Urinary bladder (tissue), 4 donors: ENCODE measurements around the gene SLC1A4. TPM values are rescaled to one million over a fixed set of nuclear protein-coding genes. Genes with fewer than 3 reads are reported as not detected.
A peak's percentile ranks its signal among the peaks of the same experiment; 100 is the strongest.

Source experiments
- DNase-seq: peaks from one replicate; pipeline ENCODE4 v3.0.0-alpha.2; 2015; ENCODE audit errors: extremely low spot score
- H3K27ac ChIP-seq: one replicate; pipeline ENCODE4 v1.5.1; 2013; ENCODE audit warnings: low read depth, mild to moderate bottlenecking, moderate library complexity
- H3K36me3 ChIP-seq: one replicate; pipeline ENCODE4 v1.6.1; 2013; ENCODE audit warnings: mild to moderate bottlenecking, moderate library complexity; ENCODE audit not compliant: insufficient read depth
- H3K4me1 ChIP-seq: one replicate; pipeline ENCODE4 v1.6.1; 2013; ENCODE audit warnings: mild to moderate bottlenecking, moderate library complexity; ENCODE audit not compliant: insufficient read depth
- H3K4me3 ChIP-seq: one replicate; pipeline ENCODE4 v1.5.1; 2013; ENCODE audit warnings: low read depth, low read length
- WGBS: extraction: QIAGEN DNeasy Blood & Tissue Kit; methylation state at CpG from one replicate; pipeline ENCODE4 v1.1.7; 2013; 5-methylcytosine and 5-hydroxymethylcytosine counted together
- polyA plus RNA-seq: library from polyadenylated mRNA; stranded (reverse); fragments of 200-250 nt; gene quantifications from one replicate; pipeline ENCODE4 v1.2.3, GENCODE V29; 2013
- total RNA-seq: library from RNA; depleted of rRNA; stranded (reverse); fragments of >200 nt; gene quantifications from one replicate; pipeline ENCODE4 v1.2.3, GENCODE V29; 2014
- donor health status: healthy with polysubstance abuse.
- donor health status: healthy.

Gene SLC1A4
- total and polyA plus RNA-seq, 2 donors, result 4.8 to 13.5 TPM

DNA sequence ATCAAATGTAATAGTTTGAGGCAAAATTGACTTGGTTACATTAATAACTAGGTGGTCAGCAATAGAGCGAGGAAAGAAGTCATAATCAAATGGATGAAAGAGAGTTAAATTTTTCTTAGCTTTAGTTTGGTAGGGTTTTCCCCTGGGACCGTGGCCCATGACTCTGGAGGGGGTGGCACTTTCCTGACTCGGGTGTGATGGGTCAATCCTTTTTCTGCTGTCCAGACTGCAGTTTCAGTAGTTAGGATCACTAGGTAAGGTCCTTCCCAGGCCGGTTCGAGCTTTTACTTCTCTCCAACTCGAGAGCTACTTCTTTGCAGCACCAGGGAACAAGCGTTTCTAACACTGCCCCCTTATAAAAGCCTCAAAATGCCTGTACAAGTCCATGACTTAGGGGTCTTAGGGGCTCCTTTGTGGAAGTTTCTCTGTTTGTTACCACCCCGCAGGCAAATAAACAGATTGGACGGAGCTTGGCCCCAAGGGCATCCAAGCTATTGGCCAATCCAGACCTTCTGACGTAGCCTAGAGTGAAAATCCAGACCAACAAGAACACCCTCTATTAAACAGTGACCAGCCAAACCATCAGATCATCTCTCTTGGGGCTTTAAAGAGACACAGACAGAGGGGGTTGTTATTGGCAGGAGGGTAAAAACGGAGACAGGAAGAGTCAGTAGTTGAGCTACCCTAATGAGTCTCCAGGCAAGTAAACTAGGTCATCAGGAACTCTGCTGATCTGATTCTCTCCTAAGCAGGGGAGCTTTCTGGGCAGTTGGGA lies 57.6 kb downstream of the SLC1A4 start:
- H3K4me1 ChIP-seq, result no peaks in the 10 kb centered on the region
- WGBS, result 76% methylated on average over 11 of the region's 11 CpGs
- H3K36me3 ChIP-seq, result no peaks in the 10 kb centered on the region
- H3K4me3 ChIP-seq, result no peak overlapping the region
- no peak for DNase-seq
- H3K27ac ChIP-seq, result no peak overlapping the region

DNA sequence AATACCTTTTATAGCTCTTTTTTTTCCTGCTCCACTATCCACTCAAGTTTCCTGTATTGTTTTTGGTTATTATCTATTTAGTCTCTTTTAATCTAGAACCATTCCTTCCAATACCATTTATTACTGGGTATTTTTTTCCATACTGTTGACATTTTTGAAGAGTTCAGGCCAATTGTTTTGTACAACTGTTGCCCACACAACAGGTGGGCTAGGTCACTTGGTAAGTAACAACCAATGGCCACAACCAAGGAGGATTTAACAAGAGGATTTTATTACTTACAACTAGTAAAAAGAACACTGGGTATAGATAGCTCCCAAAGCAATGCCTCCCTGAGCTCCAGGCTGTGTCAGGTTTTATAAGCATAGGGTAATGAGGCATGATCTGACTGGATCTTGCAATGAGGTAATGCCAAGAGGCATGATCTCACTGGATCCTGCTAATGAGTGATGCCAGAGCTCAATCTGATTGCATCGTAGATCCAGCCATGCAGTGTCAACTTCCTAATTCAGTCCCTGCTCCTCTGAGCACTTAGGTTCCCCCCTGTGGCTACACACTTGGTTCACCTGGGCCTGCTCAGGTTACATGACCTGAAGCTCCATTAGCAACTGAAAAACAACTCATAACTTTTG lies 59.9 kb downstream of the SLC1A4 start:
- Histone ChIP-seq H3K27ac (no peak overlapping the region), H3K4me1 (no peaks in the 10 kb centered on the region), H3K4me3 (no peak overlapping the region), H3K36me3 (no peaks in the 10 kb centered on the region)
- DNase-seq, result no peak
- 86% methylated on average over 1 of the region's 1 CpG for WGBS

DNA sequence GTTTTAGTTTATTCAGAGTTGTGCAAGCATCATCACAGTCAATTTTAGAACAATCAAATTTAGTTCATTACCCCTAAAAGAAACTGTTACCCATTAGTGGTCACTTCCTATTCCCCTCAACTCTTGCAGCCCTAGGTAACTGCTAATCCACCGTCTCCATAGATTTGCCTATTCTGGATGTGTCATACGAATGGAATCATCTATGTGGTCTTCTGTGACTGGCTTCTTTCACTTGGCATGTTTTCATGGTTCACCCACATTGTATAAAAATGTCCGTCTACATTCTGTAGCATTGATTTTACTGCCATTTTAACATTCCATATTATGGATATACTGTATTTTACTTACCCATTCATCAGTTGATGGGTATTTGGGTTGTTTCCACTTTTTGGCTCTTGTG lies 61.7 kb downstream of the SLC1A4 start:
- no peak overlapping the region for H3K4me3 ChIP-seq
- H3K4me1 ChIP-seq, result no peaks in the 10 kb centered on the region
- DNase-seq, result no peak
- no peak overlapping the region for H3K27ac ChIP-seq
- WGBS, result 87% methylated on average over 3 of the region's 3 CpGs
- no peaks in the 10 kb centered on the region for H3K36me3 ChIP-seq

DNA sequence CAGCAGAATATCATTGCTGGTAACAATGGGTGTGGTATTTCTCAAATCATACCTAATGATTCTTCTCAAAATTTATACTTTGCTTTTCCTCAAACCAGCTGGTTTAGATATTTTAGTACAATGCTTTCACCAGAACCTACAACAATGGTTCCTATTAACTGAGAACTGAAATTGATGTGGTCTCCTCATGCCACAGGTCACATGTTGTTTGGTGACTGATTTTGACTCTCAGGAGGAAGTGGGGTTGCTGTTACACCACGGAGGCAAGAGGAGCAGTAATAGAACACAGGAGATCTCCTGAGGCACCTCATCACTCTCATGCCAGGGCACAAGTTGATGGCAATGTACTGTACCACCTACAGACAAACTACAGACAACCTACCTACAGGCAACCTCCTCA lies 64.0 kb downstream of the SLC1A4 start:
- 33% methylated on average over 1 of the region's 1 CpG for WGBS
- Histone ChIP-seq H3K27ac (no peak overlapping the region), H3K4me3 (no peak overlapping the region), H3K4me1 (peaks cover under 1% of the 10 kb centered on the region), H3K36me3 (no peaks in the 10 kb centered on the region)
- no peak for DNase-seq

DNA sequence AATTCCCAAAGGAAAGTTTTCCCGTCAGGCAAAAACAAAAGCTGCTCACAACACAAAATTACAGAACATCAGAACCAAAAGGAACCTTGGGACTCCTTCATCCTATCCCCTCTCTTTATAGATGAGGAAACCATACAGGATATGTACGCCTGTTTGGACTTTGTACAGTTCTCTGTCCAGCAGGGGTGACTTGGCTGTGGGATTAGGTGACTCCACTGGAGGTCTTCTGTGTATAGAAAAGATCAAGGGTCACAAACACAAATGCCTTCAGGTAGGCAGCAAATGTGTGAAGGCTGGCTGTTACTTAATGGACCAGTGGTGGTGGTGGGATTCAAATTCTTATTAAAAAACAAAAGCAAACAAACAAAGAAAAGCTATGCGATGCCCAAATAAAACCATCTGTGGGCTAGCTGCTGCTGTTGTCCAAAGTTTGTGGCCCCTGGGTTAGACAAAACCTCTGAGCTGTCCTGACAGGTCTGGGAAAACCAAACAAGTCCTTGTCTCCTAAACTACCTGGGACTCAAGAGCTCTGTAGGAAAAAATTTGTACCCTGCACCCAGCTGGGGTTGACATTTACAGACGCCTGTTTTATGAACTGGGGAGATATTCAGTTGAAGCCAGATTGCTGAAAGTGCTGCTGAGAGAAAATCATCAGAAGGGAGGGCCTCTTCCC lies 65.7 kb downstream of the SLC1A4 start:
- DNase-seq, result no peak
- no peak overlapping the region for H3K27ac ChIP-seq
- H3K4me1 ChIP-seq, result peaks cover 1% of the 10 kb centered on the region
- 81% methylated on average over 4 of the region's 4 CpGs for WGBS
- no peaks in the 10 kb centered on the region for H3K36me3 ChIP-seq
- H3K4me3 ChIP-seq, result no peak overlapping the region

DNA sequence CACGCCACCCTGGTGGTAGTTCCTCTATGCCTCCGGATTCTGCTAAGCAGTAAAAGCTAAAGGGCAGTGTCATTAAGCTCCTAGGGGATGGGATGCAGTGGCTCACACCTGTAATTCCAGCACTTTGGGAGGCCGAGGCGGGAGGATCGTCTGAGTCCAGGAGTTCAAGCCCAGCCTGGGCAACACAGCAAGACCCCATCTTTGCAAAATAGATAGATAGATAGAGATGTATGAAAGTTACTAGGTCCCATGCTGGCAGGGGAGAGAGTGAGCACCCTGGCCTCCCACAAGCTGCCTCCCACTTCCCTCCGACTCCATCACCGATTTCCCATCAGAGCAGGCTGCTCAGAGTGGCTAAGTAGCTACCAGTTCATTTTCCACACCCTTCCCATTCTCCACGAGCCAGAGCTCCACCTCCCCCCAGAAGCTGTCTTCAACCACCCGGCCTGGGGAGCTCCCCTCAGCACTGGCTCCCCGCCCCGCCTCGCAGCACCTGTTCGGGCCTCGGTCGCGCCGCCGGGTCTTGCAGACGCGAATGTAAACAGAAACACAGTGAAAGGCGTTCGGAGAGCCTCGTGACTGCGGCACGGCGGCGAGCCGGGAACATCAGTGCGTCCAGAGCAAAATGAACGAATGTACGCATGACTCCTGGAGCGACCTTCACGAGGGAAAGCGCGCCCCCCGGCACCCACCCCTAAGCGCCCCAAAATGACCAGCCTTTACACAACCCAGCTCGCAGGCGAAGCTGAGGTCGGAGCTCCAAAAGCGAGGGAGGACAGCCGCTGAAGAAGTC lies 66.4 kb downstream of the SLC1A4 start:
- H3K4me1 ChIP-seq, result peaks cover 1% of the 10 kb centered on the region
- 9% methylated on average over 42 of the region's 42 CpGs for WGBS
- peak overlapping the region; percentile 74 for H3K4me3 ChIP-seq
- no peaks in the 10 kb centered on the region for H3K36me3 ChIP-seq
- no peak overlapping the region for H3K27ac ChIP-seq
- DNase-seq, result no peak

DNA sequence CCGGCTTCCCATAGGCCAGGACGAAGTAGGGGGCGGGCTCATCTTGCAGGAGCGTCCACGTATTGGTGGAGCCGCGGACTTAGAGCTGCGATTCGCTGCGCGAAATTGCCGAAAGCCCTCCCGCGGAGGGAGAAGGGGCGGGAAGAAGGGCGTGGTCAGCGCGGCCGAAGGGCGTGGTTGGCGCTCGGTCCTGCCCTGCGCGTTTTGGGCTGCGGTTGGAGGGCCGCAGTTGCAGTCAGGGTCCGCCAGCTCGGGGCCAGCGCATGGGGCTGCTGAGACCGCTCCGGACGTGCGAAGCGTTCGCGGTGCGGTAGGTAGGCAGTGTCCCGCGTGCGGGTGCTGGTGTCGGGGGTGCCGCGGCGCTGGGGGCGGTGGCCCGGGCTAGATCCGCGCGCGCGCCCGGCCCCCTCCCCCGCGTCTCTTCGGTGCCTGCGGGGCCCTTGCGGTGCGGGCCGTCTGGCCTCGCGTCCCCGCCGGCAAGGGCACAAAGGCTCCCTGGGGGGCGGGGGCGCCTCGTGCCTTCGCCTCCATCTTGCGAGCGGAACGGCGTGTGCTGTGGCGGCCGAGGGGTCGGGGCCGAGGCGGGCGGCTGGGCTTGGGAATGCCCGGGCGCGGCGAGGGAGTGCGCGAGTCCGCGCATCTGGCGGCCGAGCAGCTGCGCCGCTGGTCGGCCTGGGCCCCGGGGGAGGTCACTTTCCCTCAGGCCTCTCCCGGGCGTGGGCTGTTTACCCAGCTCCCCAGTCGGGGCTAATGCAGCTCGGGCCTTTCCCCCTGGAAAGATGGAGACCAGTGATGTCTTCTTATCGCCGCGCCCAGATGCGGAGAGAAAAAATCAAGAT lies 67.2 kb downstream of the SLC1A4 start, which contains the start of gene CEP68:
Gene CEP68 (plus strand): TSS at position 202 of the 839 bp plus-strand sequence. CDS start 13,029 bp downstream, outside the sequence.
- DNase-seq, result peak; percentile 94
- under 1% methylated on average over 99 of the region's 99 CpGs for WGBS
- no peaks in the 10 kb centered on the region for H3K36me3 ChIP-seq
- H3K27ac ChIP-seq, result peak within 1 kb of the TSS; percentile 77
- peaks cover 1% of the 10 kb centered on the region for H3K4me1 ChIP-seq
- H3K4me3 ChIP-seq, result peak within 1 kb of the TSS; percentile 74

DNA sequence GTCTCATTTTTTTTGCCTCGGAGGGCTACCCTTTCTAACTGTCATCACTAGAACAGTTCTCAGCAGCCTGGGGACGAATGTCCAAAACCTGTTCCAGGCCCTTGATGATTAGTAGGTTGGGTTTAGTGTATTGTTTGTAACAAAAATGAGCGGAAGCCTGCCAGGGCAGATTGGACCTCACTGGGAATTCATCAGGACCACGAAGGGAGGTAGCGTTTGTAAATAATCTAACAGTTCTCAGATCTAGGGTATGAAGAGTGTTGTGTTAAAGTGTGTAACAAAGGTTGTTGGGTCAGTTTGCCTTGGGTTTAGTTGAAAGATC lies 67.8 kb downstream of the SLC1A4 start:
- no peak for DNase-seq
- Histone ChIP-seq H3K4me3 (peak overlapping the region; percentile 74), H3K36me3 (no peaks in the 10 kb centered on the region), H3K27ac (peak overlapping the region; percentile 77), H3K4me1 (peaks cover 1% of the 10 kb centered on the region)
- 7% methylated on average over 5 of the region's 5 CpGs for WGBS

DNA sequence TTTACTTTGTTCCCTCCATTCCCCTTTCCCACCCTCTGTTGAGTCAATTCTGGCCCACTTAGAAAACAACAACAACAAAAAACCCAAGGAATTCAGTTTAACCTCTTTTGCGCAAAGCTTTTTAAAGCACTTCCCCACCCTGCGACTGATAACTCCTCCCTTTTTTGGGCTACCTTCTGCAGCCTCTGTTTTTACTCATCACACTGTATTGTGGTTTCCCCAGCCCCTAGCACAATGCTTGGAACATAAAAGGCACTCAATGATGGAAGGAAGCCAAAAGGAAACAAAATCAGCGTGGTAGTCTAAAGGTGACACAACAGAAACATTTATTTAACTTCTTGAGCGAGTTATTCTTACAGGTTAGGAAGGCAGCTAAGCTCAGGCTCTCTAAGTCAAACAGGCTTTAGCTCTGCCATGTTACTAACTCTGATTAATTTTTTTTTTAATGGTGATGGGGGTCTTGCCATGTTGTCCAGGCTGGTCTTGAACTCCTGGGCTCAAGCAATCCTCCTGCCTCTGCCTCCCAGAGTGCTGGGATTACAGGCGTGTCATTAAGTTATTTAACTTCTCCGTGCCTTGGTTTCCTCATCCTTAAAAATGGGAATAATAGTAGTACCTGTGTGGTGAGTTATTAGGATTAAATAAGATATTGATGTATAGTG lies 68.3 kb downstream of the SLC1A4 start:
- Histone ChIP-seq H3K4me3 (peak overlapping the region; percentile 74), H3K4me1 (peaks cover 1% of the 10 kb centered on the region), H3K27ac (no peak overlapping the region), H3K36me3 (no peaks in the 10 kb centered on the region)
- DNase-seq, result no peak
- WGBS, result 58% methylated on average over 6 of the region's 6 CpGs

DNA sequence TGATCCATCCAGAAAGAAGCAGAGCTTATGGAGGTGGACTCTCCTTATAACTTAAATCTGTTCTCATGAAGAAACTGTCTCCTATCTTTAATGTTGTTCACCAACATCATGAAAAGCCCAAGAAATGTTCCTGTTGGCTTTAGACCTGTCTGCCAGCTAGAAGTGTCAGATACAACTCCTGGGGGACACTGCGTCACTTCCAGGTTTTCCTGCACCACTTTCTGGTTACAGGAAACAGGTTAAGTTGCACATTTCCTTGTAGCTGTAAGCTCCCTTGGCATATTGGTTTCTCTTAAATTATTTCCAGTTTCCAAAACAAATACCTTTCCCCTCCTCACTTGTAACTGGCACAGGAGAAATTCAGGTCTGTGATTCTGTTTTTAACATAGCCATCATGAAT lies 69.9 kb downstream of the SLC1A4 start:
- no peak for DNase-seq
- Histone ChIP-seq H3K36me3 (no peaks in the 10 kb centered on the region), H3K4me3 (no peak overlapping the region), H3K4me1 (peaks cover 1% of the 10 kb centered on the region), H3K27ac (no peak overlapping the region)
- WGBS, result 88% methylated on average over 1 of the region's 1 CpG

DNA sequence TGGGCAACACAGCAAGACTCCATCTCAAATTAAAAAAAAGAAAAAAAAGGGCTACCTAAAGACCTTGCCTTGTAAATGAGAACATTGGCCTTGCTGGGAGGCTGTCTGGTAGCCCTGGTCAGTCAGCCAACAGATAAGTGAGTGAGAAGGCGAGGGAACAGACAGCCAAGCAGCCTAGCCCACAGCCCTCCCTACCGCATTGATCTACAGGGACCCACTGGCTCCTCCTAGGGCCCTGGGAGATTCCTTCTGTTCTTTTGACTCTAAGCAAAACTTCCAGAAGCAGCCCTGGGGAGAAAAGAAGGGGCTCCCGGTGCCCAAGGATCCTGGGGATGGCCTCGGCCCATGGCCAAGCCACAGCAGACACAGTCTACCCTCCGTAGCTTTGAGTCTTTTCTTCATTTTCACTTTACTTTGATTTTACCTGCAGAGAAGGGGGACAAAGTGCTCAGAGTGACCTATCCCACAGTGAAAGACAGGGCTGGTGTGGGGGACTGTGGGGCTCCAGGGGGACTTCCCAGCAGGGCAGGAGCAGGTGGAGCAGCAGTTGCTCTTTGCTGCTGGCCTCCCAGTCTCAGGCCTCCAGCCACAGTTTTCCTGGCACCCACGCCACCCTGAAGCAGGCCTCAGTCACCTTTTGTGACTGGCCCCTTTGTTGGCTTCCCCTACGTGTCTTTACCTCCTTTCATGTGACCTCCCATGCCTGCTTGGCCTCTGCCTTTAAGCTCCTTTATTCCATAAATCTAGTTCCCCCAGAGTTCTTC lies 72.1 kb downstream of the SLC1A4 start:
- H3K36me3 ChIP-seq, result no peaks in the 10 kb centered on the region
- no peak for DNase-seq
- H3K4me1 ChIP-seq, result peaks cover 1% of the 10 kb centered on the region
- 89% methylated on average over 7 of the region's 7 CpGs for whole genome bisulfite sequencing
- no peak overlapping the region for H3K27ac ChIP-seq
- H3K4me3 ChIP-seq, result no peak overlapping the region

DNA sequence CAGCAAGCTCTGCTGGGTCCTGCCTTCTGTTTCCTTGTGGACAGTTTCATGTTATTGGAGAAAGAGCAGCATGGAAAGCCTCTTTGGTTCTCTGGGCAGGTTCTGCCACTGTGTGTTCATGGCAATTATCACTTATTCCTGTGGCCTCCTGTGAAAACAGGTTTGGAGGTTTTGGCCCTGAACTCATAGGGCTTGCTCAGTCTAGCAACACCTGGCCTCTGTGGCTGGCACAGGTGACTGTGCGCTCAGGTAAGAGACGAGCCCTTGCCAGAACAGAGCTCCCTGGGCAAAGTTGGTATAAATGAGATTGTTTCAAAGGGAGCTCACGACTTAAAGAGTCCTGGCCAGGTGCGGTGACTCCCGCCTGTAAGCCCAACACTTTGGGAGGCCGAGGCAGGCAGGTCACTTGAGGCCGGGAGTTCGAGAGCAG lies 72.7 kb downstream of the SLC1A4 start:
- no peak for DNase-seq
- H3K27ac ChIP-seq, result no peak overlapping the region
- WGBS, result 95% methylated on average over 8 of the region's 8 CpGs
- H3K4me1 ChIP-seq, result peaks cover 1% of the 10 kb centered on the region
- H3K36me3 ChIP-seq, result no peaks in the 10 kb centered on the region
- H3K4me3 ChIP-seq, result no peak overlapping the region
